ENCODE results near the gene TAS2R40. TPM values are rescaled to one million over a fixed set of nuclear protein-coding genes. Genes with fewer than 3 reads are reported as not detected.
"Not testable (repeated sequence)": the region's sequence is repeated elsewhere in the genome, so short reads cannot be mapped to it uniquely, and the experiment has no call there.

Gene TAS2R40
- not detected in 2 replicates for total RNA-seq

- no peaks in the 10 kb centered on the region for H3K4me1 Mint-ChIP-seq
- intact Hi-C loops (cut with micrococcal nuclease) = no loop called here
- H3K36me3 Mint-ChIP-seq (ENCODE audit: low read depth) = no peaks in the 10 kb centered on the region
- no peak within 1 kb of the TSS for H3K27ac Mint-ChIP-seq
- no peak within 1 kb of the TSS for H3K4me3 Mint-ChIP-seq
- no peak for DNase-seq
- peaks cover 54% of the 10 kb centered on the region for H3K27me3 Mint-ChIP-seq
- no peaks in the 10 kb centered on the region for H3K9me3 Mint-ChIP-seq
These were observed at the start of gene TAS2R40 for GRCh38 chr7:143221737-143222136. TAS2R40 (plus strand) TSS chr7:143222037; CDS start chr7:143222079, 42 bp downstream.

GRCh38 chr7:143172354-143172753 is 49.5 kb upstream of the TAS2R40 start:
- H3K36me3 Mint-ChIP-seq (ENCODE audit: low read depth) = no peaks in the 10 kb centered on the region
- peaks cover 2% of the 10 kb centered on the region for H3K27me3 Mint-ChIP-seq
- no peaks in the 10 kb centered on the region for H3K9me3 Mint-ChIP-seq
- peaks cover 2% of the 10 kb centered on the region for H3K4me1 Mint-ChIP-seq
- no peak overlapping the region for H3K27ac Mint-ChIP-seq
- intact Hi-C loops (cut with micrococcal nuclease) = no loop called here
- H3K4me3 Mint-ChIP-seq = no peak overlapping the region
- no peak for DNase-seq

- no peak for DNase-seq
- intact Hi-C loops (cut with micrococcal nuclease) = no loop called here
- H3K36me3 Mint-ChIP-seq (ENCODE audit: low read depth) = no peaks in the 10 kb centered on the region
- peaks cover 2% of the 10 kb centered on the region for H3K4me1 Mint-ChIP-seq
- no peak overlapping the region for H3K4me3 Mint-ChIP-seq
- no peak overlapping the region for H3K27ac Mint-ChIP-seq
- H3K9me3 Mint-ChIP-seq = no peaks in the 10 kb centered on the region
- peaks cover 2% of the 10 kb centered on the region for H3K27me3 Mint-ChIP-seq
These were observed 45.7 kb upstream of the TAS2R40 start for GRCh38 chr7:143176128-143176527.

GRCh38 chr7:143177374-143178119 is 44.3 kb upstream of the TAS2R40 start:
- intact Hi-C loops (cut with micrococcal nuclease) = no loop called here
- H3K27ac Mint-ChIP-seq = no peak overlapping the region

DNA sequence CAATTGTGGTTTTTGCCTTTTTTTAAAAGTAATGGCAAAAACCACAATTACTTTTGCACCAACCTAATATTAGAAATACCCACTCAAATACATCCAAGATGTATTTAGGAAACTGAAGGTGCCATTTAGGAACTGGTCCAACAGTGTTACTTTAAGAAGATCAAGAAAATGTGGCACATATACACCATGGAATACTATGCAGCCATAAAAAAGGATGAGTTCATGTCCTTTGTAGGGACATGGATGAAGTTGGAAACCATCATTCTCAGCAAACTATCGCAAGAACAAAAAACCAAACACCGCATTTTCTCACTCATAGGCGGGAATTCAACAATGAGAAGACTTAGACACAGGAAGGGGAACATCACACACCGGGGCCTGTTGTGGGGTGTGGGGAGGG is 41.1 kb upstream of the TAS2R40 start:
- H3K27ac Mint-ChIP-seq; intact Hi-C loops (cut with micrococcal nuclease); H3K4me1 Mint-ChIP-seq; H3K4me3 Mint-ChIP-seq; H3K36me3 Mint-ChIP-seq (ENCODE audit: low read depth); DNase-seq; H3K27me3 Mint-ChIP-seq; H3K9me3 Mint-ChIP-seq: not testable (repeated sequence)

More at GRCh38 chr7:143177374-143178119, 44.3 kb upstream of the TAS2R40 start:
- no peak for DNase-seq
- peaks cover 4% of the 10 kb centered on the region for H3K9me3 Mint-ChIP-seq
- no peaks in the 10 kb centered on the region for H3K4me1 Mint-ChIP-seq
- peaks cover 2% of the 10 kb centered on the region for H3K27me3 Mint-ChIP-seq
- H3K4me3 Mint-ChIP-seq = no peak overlapping the region
- H3K36me3 Mint-ChIP-seq (ENCODE audit: low read depth) = no peaks in the 10 kb centered on the region

DNA sequence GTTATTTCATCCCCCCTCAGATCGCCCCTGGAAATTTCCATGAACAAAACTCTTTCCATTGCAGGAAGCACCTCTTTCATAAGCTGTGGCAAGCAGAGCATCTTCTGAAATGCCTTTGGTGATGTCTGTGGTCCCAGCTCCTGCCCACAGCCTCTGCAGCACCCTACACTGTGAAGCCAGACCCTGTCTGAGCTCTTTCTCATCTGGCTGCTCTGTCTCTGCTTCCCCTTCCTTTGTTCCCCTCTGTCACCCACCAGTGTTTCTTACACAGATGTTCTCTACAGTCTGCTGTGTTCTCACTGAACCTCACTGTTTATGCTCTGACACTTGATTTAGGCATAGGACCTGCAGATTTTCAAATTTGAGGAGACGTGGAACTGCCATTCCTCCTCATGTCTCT is 40.5 kb upstream of the TAS2R40 start:
- Mint-ChIP-seq H3K36me3 (ENCODE audit: low read depth) (no peaks in the 10 kb centered on the region), H3K4me1 (no peaks in the 10 kb centered on the region), H3K27me3 (peaks cover 14% of the 10 kb centered on the region), H3K9me3 (peaks cover 4% of the 10 kb centered on the region), H3K4me3 (no peak overlapping the region), H3K27ac (no peak overlapping the region)
- no peak for DNase-seq
- intact Hi-C loops (cut with micrococcal nuclease) = no loop called here

DNA sequence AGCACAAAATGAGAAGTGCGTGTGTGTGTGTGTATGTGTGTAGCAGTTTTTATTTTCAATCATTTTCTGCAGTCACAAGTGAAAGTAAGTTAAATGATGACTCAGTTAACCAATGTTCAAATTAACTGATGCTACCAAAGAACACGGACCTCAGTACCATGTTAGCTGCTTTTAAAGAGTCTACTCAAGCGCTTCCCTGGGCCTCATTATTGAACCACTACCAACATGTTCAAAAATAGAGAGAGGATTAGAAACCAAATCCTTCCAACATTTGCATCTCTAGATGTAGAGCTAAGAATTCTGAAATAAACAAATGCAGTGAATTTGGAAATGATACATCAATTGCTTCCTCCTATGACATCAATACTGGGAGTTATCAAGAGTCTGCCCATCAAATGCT is 38.8 kb upstream of the TAS2R40 start, which contains the start of gene TAS2R39:
Gene TAS2R39 (plus strand): TSS at position 396 of the 400 bp plus-strand sequence. CDS start 0 bp downstream, at position 396.
- no peak within 1 kb of the TSS for H3K4me3 Mint-ChIP-seq
- H3K4me1 Mint-ChIP-seq = no peaks in the 10 kb centered on the region

DNA sequence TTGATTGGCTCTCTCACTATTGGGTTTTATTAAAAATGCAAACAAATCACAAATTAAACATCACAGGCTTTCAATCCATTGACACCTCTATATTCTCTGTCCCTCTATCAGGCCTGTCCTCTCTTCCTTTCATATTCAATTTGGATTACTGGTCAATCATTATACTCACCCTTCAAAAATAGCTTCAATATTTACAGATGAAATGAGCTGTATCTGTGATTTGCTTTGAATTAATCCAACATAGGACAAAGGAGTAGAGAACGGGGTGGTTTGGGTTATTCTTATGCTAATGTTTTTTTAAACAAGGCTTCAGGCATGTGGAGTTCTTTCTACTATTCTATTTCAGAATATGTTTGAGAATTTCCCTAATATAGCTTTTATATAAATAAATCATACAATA is 36.3 kb upstream of the TAS2R40 start:
- H3K4me1 Mint-ChIP-seq = no peaks in the 10 kb centered on the region
- DNase-seq = no peak
- peaks cover 4% of the 10 kb centered on the region for H3K9me3 Mint-ChIP-seq
- no peak overlapping the region for H3K4me3 Mint-ChIP-seq
- no peaks in the 10 kb centered on the region for H3K36me3 Mint-ChIP-seq (ENCODE audit: low read depth)
- H3K27ac Mint-ChIP-seq = no peak overlapping the region
- H3K27me3 Mint-ChIP-seq = peaks cover 14% of the 10 kb centered on the region
- intact Hi-C loops (cut with micrococcal nuclease) = no loop called here

More for the DNA sequence above, 38.8 kb upstream of the TAS2R40 start, which contains the start of gene TAS2R39:
- H3K9me3 Mint-ChIP-seq = peaks cover 4% of the 10 kb centered on the region
- DNase-seq = no peak
- no peak within 1 kb of the TSS for H3K27ac Mint-ChIP-seq
- intact Hi-C loops (cut with micrococcal nuclease) = no loop called here
- H3K27me3 Mint-ChIP-seq = peaks cover 14% of the 10 kb centered on the region
- no peaks in the 10 kb centered on the region for H3K36me3 Mint-ChIP-seq (ENCODE audit: low read depth)

DNA sequence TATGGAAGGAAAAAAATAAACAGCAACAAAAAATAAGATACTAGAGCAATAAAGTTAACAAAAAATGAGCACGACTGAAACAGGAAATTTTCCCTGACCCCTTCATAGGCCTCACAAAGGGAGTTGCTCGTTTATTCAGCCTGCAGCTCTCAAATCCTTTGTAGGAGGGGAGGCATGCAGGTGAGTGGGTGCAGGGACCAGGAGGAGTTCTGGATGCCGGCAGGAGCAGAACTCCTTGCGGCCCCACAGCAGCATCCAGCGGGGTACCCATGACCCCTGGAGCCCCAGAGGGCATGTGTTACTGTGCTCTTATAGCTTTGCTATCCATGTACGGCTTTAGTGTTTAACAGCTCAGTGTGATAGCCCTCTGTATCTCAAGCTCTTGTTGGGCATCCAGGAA is 32.8 kb upstream of the TAS2R40 start:
- Mint-ChIP-seq H3K4me3 (no peak overlapping the region), H3K9me3 (no peaks in the 10 kb centered on the region), H3K27ac (no peak overlapping the region), H3K27me3 (peaks cover 12% of the 10 kb centered on the region), H3K36me3 (ENCODE audit: low read depth) (no peaks in the 10 kb centered on the region), H3K4me1 (no peaks in the 10 kb centered on the region)
- intact Hi-C loops (cut with micrococcal nuclease) = no loop called here
- DNase-seq = no peak

DNA sequence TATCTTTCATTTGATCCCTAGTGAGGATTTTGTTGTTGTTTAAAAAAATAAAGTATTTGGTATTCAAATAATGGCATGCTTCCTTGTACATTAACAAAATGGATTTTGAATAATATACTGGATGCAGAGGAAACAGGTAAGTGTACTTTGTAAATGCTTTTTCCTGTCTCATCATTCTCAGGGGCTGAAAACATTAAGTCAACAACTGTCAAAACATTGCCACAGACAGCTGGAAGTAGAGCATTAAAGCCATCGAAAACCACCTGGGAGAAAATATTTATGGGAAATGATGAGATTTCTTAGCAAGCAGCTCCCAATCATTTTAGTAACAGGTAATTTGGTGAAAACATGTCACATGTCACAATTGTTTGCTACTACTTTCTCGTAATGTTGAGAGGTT is 28.0 kb upstream of the TAS2R40 start:
- intact Hi-C loops (cut with micrococcal nuclease) = no loop called here
- H3K36me3 Mint-ChIP-seq (ENCODE audit: low read depth) = no peaks in the 10 kb centered on the region
- peaks cover 15% of the 10 kb centered on the region for H3K27me3 Mint-ChIP-seq
- no peaks in the 10 kb centered on the region for H3K9me3 Mint-ChIP-seq
- H3K27ac Mint-ChIP-seq = no peak overlapping the region
- no peak for DNase-seq
- no peaks in the 10 kb centered on the region for H3K4me1 Mint-ChIP-seq
- H3K4me3 Mint-ChIP-seq = no peak overlapping the region

DNA sequence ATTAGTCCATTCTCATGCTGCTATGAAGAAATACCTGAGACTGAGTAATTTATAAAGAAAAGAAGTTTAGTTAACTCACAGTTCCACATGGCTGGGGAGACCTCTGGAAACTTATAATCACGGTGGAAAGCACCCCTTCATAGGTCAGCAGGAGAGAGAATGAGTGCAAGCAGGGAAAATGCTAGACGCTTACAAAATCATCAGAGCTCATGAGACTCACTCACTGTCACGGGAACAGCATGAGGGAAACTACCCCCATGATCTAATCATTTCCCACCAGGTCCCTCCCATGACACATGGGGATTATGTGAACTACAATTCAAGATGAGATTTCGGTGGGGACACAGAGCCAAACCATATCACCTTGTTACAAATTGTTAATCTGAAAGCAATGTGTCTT is 22.8 kb upstream of the TAS2R40 start:
- Mint-ChIP-seq H3K36me3 (ENCODE audit: low read depth) (no peaks in the 10 kb centered on the region), H3K9me3 (no peaks in the 10 kb centered on the region), H3K27me3 (peaks cover 33% of the 10 kb centered on the region), H3K4me1 (no peaks in the 10 kb centered on the region), H3K27ac (no peak overlapping the region), H3K4me3 (no peak overlapping the region)
- DNase-seq = no peak
- intact Hi-C loops (cut with micrococcal nuclease) = no loop called here

GRCh38 chr7:143202161-143202560 is 19.7 kb upstream of the TAS2R40 start:
- H3K27ac Mint-ChIP-seq = no peak overlapping the region
- intact Hi-C loops (cut with micrococcal nuclease) = no loop called here
- H3K9me3 Mint-ChIP-seq = no peaks in the 10 kb centered on the region
- H3K4me3 Mint-ChIP-seq = no peak overlapping the region
- no peaks in the 10 kb centered on the region for H3K36me3 Mint-ChIP-seq (ENCODE audit: low read depth)
- H3K27me3 Mint-ChIP-seq = peaks cover 30% of the 10 kb centered on the region
- no peak for DNase-seq
- H3K4me1 Mint-ChIP-seq = peaks cover 8% of the 10 kb centered on the region

DNA sequence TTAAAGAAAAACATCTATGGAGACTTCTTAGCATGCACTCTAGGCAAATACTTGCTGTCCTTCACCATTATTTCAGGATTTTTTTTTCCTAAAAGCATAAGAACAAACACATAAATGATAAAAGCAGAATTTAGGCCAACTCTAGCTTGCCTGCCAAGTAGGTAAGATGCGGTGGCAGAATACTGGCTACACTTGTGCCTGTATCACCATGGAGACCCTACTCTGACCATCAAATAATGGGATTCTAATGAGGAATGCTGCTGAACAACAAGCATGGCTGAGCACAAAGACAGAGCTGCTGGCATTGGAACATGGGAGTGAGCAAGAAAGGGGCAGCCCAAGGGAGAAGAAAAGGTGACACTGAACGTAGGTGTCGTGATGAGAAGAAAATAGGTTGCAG is 18.5 kb upstream of the TAS2R40 start:
- no peak for DNase-seq
- peaks cover 23% of the 10 kb centered on the region for H3K27me3 Mint-ChIP-seq
- H3K9me3 Mint-ChIP-seq = no peaks in the 10 kb centered on the region
- H3K4me1 Mint-ChIP-seq = peaks cover 8% of the 10 kb centered on the region
- no peak overlapping the region for H3K4me3 Mint-ChIP-seq
- H3K27ac Mint-ChIP-seq = no peak overlapping the region
- no peaks in the 10 kb centered on the region for H3K36me3 Mint-ChIP-seq (ENCODE audit: low read depth)
- intact Hi-C loops (cut with micrococcal nuclease) = no loop called here

GRCh38 chr7:143205560-143206293 is 16.1 kb upstream of the TAS2R40 start:
- peaks cover 18% of the 10 kb centered on the region for H3K27me3 Mint-ChIP-seq
- no peaks in the 10 kb centered on the region for H3K36me3 Mint-ChIP-seq (ENCODE audit: low read depth)
- DNase-seq = peak; percentile 58
- no peak overlapping the region for H3K27ac Mint-ChIP-seq
- peaks cover 8% of the 10 kb centered on the region for H3K4me1 Mint-ChIP-seq
- intact Hi-C loops (cut with micrococcal nuclease) = no loop called here
- H3K4me3 Mint-ChIP-seq = no peak overlapping the region
- no peaks in the 10 kb centered on the region for H3K9me3 Mint-ChIP-seq

Data from activated CD4-positive, alpha-beta T cell treated with anti-CD3 and anti-CD28 coated beads, Interleukin-2, amount 10 ng/mL, durations not matched to agents 24 days and 14 days (primary cell).